GM12872 (cell line): Measurements from ENCODE around the gene ZFP90.

Source experiments
- CTCF ChIP-seq: IDR thresholded peaks from 3 replicates; pipeline ENCODE4 v1.5.1; 2011; ENCODE audit warnings: low read depth, mild to moderate bottlenecking, low read length, moderate library complexity; ENCODE audit not compliant: insufficient read depth

ZFP90 gene

DNA sequence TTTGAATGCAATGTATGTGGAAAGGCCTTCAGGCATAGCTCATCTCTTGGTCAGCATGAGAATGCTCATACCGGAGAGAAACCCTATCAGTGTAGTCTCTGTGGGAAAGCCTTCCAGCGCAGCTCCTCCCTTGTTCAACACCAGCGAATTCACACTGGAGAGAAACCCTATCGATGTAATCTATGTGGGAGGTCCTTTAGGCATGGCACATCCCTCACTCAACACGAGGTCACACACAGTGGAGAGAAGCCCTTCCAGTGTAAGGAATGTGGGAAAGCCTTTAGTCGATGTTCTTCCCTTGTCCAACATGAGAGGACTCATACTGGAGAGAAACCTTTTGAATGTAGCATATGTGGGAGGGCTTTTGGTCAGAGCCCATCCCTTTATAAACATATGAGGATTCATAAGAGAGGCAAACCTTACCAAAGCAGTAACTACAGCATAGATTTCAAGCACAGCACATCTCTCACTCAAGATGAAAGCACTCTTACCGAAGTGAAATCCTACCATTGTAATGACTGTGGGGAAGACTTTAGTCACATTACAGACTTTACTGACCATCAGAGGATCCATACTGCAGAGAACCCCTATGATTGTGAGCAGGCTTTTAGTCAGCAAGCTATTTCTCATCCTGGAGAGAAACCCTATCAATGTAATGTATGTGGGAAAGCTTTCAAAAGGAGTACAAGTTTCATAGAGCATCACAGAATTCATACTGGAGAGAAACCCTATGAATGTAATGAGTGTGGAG lies 24.7 kb downstream of the ZFP90 start:
- no peak for TF ChIP-seq CTCF

DNA sequence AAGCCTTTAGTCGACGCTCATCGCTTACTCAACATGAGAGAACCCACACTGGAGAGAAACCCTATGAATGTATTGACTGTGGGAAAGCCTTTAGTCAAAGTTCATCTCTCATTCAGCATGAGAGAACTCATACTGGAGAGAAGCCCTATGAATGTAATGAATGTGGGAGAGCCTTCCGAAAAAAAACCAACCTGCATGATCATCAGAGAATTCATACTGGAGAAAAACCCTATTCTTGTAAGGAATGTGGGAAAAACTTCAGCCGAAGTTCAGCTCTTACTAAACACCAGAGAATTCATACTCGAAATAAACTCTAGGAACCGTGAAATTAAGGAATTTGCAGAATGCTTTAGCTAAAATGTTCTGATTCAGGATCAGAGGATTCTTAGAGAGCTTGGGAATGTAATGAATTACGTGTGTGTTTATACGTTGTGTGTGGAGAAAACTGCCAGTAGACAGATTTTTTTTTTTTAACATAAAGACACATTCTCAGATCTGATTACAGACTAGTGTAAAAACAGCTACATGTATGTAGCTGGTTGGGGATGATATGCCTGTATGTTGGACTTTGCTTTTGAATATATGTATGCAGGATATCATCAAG lies 25.4 kb downstream of the ZFP90 start:
- no peak for TF ChIP-seq CTCF

DNA sequence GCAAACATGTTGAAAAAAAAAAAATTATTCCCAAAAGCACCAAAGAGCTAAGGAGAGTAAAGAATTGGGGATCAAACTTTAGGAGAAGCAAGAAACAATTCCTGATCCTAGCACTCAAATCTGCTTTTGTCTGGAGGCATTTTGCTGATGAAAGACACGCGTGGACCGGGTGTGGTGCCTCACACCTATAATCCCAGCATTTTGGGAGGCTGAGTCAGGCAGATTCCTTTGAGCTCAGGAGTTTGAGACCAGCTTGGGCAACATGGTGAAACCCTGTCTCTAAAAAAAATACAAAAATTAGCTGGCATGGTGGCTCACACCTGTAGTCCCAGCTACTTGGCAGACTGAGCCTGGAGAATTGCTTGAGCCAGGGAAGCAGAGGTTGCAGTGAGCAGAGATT lies 35.4 kb downstream of the ZFP90 start:
- TF ChIP-seq CTCF, result no peak

DNA sequence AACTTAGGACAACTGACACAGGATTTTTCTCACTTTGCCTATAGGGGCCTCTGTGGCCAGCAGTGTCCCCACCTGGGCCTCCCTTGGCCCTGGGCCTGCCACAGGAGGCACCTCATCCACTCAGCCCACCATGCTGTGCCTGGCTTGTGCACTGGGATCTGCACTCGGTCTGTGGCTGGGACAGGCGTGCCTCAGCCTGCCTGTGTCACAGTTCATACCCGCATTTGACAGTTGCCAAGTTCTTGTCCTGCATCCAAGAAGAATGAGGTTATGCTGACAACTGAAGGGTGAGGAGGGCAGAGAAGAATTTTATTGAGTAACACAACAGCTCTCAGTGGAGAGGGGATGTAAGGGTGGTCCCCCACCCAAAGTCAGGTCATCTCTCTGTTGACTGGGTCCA lies 36.0 kb downstream of the ZFP90 start:
- TF ChIP-seq CTCF, result no peak

- no peak for TF ChIP-seq CTCF
Observed at GRCh38 chr16:68577352-68577853, 38.3 kb downstream of the ZFP90 start.

DNA sequence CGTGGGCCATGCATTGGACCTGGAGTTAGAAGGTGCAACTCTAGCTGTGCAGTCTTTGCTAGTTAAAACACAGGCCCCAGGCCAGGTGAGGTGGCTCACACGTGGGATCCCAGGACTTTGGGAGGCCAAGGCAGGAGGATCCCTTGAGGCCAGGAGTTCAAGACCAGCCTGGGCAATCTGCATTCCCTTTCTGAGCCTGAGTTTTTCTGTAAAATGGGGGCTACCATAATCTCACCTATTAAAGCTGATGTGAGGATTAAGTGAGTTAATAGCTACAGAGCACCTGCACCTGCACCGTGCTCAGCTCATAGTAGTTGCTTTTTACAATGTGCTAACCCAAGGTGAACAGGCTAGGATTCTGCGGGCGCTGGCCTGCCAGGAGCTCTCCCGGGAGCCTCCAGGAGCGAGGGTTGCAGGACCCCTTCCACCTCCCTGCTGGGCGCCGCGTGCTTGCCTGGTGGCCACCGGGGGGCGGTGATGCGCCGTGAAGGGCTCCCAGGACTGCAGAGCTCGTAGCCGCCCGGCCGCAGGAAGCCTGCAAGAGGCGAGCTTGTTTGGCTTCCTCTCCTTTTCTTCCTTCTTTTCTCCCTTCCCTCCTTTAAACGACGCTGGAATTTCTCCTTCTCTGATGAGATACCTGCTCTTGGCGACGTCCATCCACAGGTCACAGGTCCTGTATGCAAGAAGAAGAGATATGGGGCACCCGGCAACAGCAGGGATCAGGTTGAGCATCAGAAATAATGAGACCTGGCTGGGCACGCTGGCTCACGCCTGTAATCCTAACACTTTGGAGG lies 51.3 kb downstream of the ZFP90 start:
- peak; percentile 42; the same call in 2 of the 3 replicates for TF ChIP-seq CTCF
